B cell (primary cell): ENCODE data around the gene GSTM5. TPM values are rescaled to one million over a fixed set of nuclear protein-coding genes. Genes with fewer than 3 reads are reported as not detected.

ENCODE experiments used
- ATAC-seq: fragments of 200-7000 bp; cut with Tn5 transposase; one replicate; pipeline ENCODE4 v1.10.0; 2021; ENCODE audit warnings: low read depth, mild to moderate bottlenecking, moderate number of reproducible peaks, moderate library complexity
- CTCF ChIA-PET: fragments of 350-600 bp; sonication (Branson Sonifier 250); formaldehyde crosslinking; loops from one replicate; lab custom pipeline; 2021; ENCODE audit warnings: antibody characterized with exemption, inconsistent platforms; lab: Charles Lee
- POLR2A ChIA-PET: fragments of 350-600 bp; sonication (Branson Sonifier 250); formaldehyde crosslinking; loops from one replicate; lab custom pipeline; 2021; ENCODE audit warnings: antibody characterized with exemption; lab: Charles Lee
- DNase-seq: peaks from one replicate; pipeline ENCODE4 v3.0.0; 2013
- H2AFZ ChIP-seq: 2 replicates; pipeline ENCODE4 v1.6.1; 2012; ENCODE audit warnings: mild to moderate bottlenecking, low read depth, low read length; ENCODE audit not compliant: insufficient read depth, poor library complexity, severe bottlenecking
- H3K27ac ChIP-seq, 2 donors: 1 replicate in 1 of 2; 2 replicates in 1 of 2; pipeline ENCODE4 v1.5.1; 2012 to 2013; ENCODE audit warnings: low read length in 2 of 2, mild to moderate bottlenecking in 2 of 2, moderate library complexity in 1 of 2
- H3K27me3 ChIP-seq, 4 experiments: fragments of 200-600 bp in 1 of 4; sonication (generic) in 1 of 4; replicated peaks in 1 of 4; 1 replicate in 2 of 4; 2 replicates in 2 of 4; pipeline versions ENCODE4 v1.6.1 to v1.7.0; 2013 to 2016; ENCODE audit warnings: low read length in 3 of 4, mild to moderate bottlenecking in 2 of 4, mixed read lengths in 1 of 4, moderate library complexity in 1 of 4; ENCODE audit not compliant: insufficient read depth in 4 of 4, control insufficient read depth in 3 of 4; ENCODE audit errors: control extremely low read depth in 1 of 4
- H3K36me3 ChIP-seq, 2 experiments: replicated peaks in 1 of 2; 1 replicate in 1 of 2; 2 replicates in 1 of 2; pipeline versions ENCODE4 v1.6.1 to v1.7.1; 2013; ENCODE audit warnings: low read length in 1 of 2; ENCODE audit not compliant: insufficient read depth in 2 of 2, control insufficient read depth in 1 of 2; ENCODE audit errors: control extremely low read depth in 1 of 2, extremely low read depth in 1 of 2
- H3K4me1 ChIP-seq, 2 donors: fragments of 200-600 bp in 1 of 2; sonication (generic) in 1 of 2; 1 replicate in 1 of 2; 2 replicates in 1 of 2; pipeline versions ENCODE4 v1.5.1 to v1.6.1; 2013 to 2017; ENCODE audit warnings: low read length in 2 of 2; ENCODE audit not compliant: control insufficient read depth in 2 of 2, insufficient read depth in 2 of 2
- H3K4me2 ChIP-seq: replicated peaks from 2 replicates; pipeline ENCODE3; 2012; ENCODE audit warnings: mild to moderate bottlenecking, low read depth, low read length; ENCODE audit not compliant: poor library complexity, severe bottlenecking
- H3K4me3 ChIP-seq, 5 experiments: fragments of 200-600 bp in 1 of 5; sonication (generic) in 1 of 5; 1 replicate in 3 of 5; 2 replicates in 2 of 5; pipeline versions ENCODE4 v1.5.1 to v1.7.0; 2011 to 2016; ENCODE audit warnings: low read length in 4 of 5, mild to moderate bottlenecking in 4 of 5, low read depth in 2 of 5, control low read depth in 1 of 5, moderate library complexity in 1 of 5; ENCODE audit not compliant: insufficient read depth in 1 of 5; ENCODE audit errors: control extremely low read depth in 1 of 5, extremely low read depth in 1 of 5
- H3K79me2 ChIP-seq: fragments of 200-600 bp; sonication (generic); one replicate; pipeline ENCODE4 v1.6.0; 2016; ENCODE audit warnings: low read length; ENCODE audit not compliant: control insufficient read depth, insufficient read depth
- H3K9ac ChIP-seq: fragments of 200-600 bp; sonication (generic); 2 replicates; pipeline ENCODE4 v1.6.1; 2017; ENCODE audit warnings: mild to moderate bottlenecking, low read length, moderate library complexity
- H3K9me3 ChIP-seq, 3 donors: one replicate each; pipeline versions ENCODE4 v1.6.1 to v1.7.1; 2013; ENCODE audit warnings: low read length in 2 of 3; ENCODE audit not compliant: control insufficient read depth in 2 of 3, insufficient read depth in 1 of 3; ENCODE audit errors: control extremely low read depth in 1 of 3
- H4K20me1 ChIP-seq: 2 replicates; pipeline ENCODE4 v1.6.0; 2012; ENCODE audit warnings: mild to moderate bottlenecking, low read length; ENCODE audit not compliant: insufficient read depth, control insufficient read depth, poor library complexity, severe bottlenecking
- H3K27ac Mint-ChIP-seq: one replicate; pipeline ENCODE4 v1.8.0; 2021; ENCODE audit warnings: mixed read lengths
- H3K27me3 Mint-ChIP-seq: one replicate; pipeline ENCODE4 v1.8.0; 2021; ENCODE audit warnings: mixed read lengths
- H3K4me1 Mint-ChIP-seq: one replicate; pipeline ENCODE4 v1.8.0; 2021; ENCODE audit warnings: mixed read lengths
- H3K4me3 Mint-ChIP-seq: one replicate; pipeline ENCODE4 v1.8.0; 2021; ENCODE audit warnings: mixed read lengths
- H3K9me3 Mint-ChIP-seq: one replicate; pipeline ENCODE4 v1.8.0; 2022; ENCODE audit warnings: mixed read lengths; ENCODE audit not compliant: insufficient read depth
- CTCF ChIP-seq: fragments of 200-600 bp; IDR thresholded peaks from one replicate; pipeline ENCODE4 v1.8.0; 2022; ENCODE audit warnings: antibody characterized with exemption, mild to moderate bottlenecking
- EZH2 ChIP-seq: IDR thresholded peaks from 2 replicates; pipeline ENCODE4 v1.6.1; 2012; ENCODE audit warnings: borderline replicate concordance, low read depth, mild to moderate bottlenecking, moderate library complexity, low read length; ENCODE audit not compliant: insufficient read depth, poor library complexity, severe bottlenecking
- WGBS: methylation state at CpG from one replicate; pipeline ENCODE4 v1.1.5; 2013; ENCODE audit warnings: missing lambda C conversion rate; ENCODE audit not compliant: insufficient coverage; 5-methylcytosine and 5-hydroxymethylcytosine counted together
- intact Hi-C: fragments of 100-400 bp; cut with micrococcal nuclease; formaldehyde crosslinking; loops from one replicate; pipeline ENCODE4 v1.10.0; 2022
- polyA plus RNA-seq: library from polyadenylated mRNA; depleted of rRNA; stranded (reverse); fragments of >200 nt; gene quantifications from 2 replicates; pipeline ENCODE4 v1.2.3, GENCODE V29; 2012
- total RNA-seq, 2 donors: library from RNA; stranded (reverse); fragments of 120-200 nt in 1 of 2; gene quantifications; 1 replicate in 1 of 2; 2 replicates in 1 of 2; pipeline versions ENCODE4 v1.2.3 to v1.2.4, GENCODE V29; 2013 to 2022

GSTM5 gene
- total and polyA plus RNA-seq, 2 donors (not counting 1 experiment from before 2014, with no cell fraction given): 0.07 TPM; not detected in 1

DNA sequence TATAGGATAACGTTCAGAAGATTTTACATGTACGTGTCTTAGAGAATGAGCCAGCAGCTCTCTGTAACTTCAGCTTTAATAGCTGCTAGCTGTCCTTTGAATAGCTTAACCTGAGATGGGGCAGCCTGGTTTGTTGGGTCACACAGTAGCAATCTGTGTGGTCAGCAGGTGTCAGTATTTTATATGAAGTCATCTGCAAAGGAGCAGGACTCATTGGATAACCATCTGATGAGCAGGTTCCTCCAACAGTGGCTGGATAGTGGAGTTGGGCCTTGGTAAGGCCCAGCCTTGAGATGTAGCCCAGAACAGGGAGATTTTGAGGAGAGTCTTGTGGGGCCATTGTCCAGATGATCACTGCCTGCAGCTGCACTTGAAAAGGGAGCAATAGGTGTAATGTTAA, 6.4 kb downstream of the GSTM5 start:
- DNase-seq (no peak), ATAC-seq (no peak)
- H3K4me1 ChIP-seq: no peaks in the 10 kb centered on the region
- H3K36me3 ChIP-seq: no peaks in the 10 kb centered on the region
- ChIA-PET POLR2A (no interaction called here), CTCF (interaction anchor here (0.9 kb wide), 1 partner anchor 266 kb away, joined by 3 read pairs; the partner anchor contains the start of gene AHCYL1)
- H3K4me2 ChIP-seq: no peak overlapping the region
- no peak overlapping the region for H3K9ac ChIP-seq
- no peaks in the 10 kb centered on the region for H4K20me1 ChIP-seq
- H3K9me3 ChIP-seq: no peaks in the 10 kb centered on the region
- Mint-ChIP-seq H3K4me3 (no peak overlapping the region), H3K27ac (no peak overlapping the region), H3K27me3 (peaks cover 17% of the 10 kb centered on the region), H3K9me3 (no peaks in the 10 kb centered on the region), H3K4me1 (no peaks in the 10 kb centered on the region)
- H3K27ac ChIP-seq: no peak overlapping the region
- no peak overlapping the region for H3K4me3 ChIP-seq
- intact Hi-C loops: no loop called here
- TF ChIP-seq CTCF (no peak), EZH2 (no peak)
- WGBS: 94% methylated on average over 2 of the region's 2 CpGs
- H3K79me2 ChIP-seq: no peaks in the 10 kb centered on the region
- H3K27me3 ChIP-seq: peaks cover 0 to 3% (median 0%) of the 10 kb centered on the region in 4 experiments
- H2AFZ ChIP-seq: no peak overlapping the region

DNA sequence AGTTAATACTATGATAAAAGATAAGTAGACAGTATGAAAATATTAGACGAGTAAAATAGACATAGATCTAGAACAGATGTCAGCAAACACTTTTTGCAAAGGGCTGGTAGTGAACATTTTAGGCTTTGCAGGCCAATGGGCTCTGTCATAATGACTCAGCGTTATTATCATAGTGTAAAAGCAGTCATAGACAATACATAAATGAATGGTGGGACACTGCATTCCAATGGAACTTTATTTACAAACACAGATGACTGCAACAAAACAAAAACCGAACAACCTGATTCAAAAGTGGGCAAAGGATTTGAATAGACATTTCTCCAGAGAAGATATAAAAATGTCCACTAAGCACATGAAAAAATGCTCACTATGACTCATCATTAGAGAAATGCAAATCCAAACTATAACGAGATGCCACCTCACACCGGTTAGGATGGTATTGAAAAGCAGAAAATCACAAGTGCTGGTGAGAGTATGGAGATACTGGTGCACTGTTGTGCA, 7.3 kb downstream of the GSTM5 start:
- CTCF ChIA-PET: no interaction called here
- no peak overlapping the region for H3K9ac ChIP-seq
- H3K4me2 ChIP-seq: no peak overlapping the region
- H3K27me3 Mint-ChIP-seq: peaks cover 15% of the 10 kb centered on the region
- POLR2A ChIA-PET: no interaction called here
- no peak overlapping the region for H3K4me3 Mint-ChIP-seq
- TF ChIP-seq CTCF (no peak), EZH2 (no peak)
- no peaks in the 10 kb centered on the region for H3K4me1 Mint-ChIP-seq
- H3K9me3 Mint-ChIP-seq: no peaks in the 10 kb centered on the region
- peaks cover 0 to 3% (median 0%) of the 10 kb centered on the region in 4 experiments for H3K27me3 ChIP-seq
- H2AFZ ChIP-seq: no peak overlapping the region
- H3K79me2 ChIP-seq: no peaks in the 10 kb centered on the region
- H3K36me3 ChIP-seq: no peaks in the 10 kb centered on the region
- 43% methylated on average over 1 of the region's 5 CpGs for WGBS
- H3K4me3 ChIP-seq: no peak overlapping the region
- no peaks in the 10 kb centered on the region for H3K4me1 ChIP-seq
- no peaks in the 10 kb centered on the region for H4K20me1 ChIP-seq
- intact Hi-C loops: no loop called here
- no peak overlapping the region for H3K27ac Mint-ChIP-seq
- no peaks in the 10 kb centered on the region for H3K9me3 ChIP-seq
- no peak for DNase-seq
- no peak overlapping the region for H3K27ac ChIP-seq
- ATAC-seq: no peak
